NCI-H2107 treated with DMSO at 0.1 percent for 48 hours (cell line): ENCODE results near the gene KRT38.

Experiments used
- DNase-seq: peaks from one replicate; lab custom pipeline; 2025; ENCODE audit not compliant: unreplicated experiment; lab: John Stamatoyannopoulos, UW

Gene KRT38

DNA sequence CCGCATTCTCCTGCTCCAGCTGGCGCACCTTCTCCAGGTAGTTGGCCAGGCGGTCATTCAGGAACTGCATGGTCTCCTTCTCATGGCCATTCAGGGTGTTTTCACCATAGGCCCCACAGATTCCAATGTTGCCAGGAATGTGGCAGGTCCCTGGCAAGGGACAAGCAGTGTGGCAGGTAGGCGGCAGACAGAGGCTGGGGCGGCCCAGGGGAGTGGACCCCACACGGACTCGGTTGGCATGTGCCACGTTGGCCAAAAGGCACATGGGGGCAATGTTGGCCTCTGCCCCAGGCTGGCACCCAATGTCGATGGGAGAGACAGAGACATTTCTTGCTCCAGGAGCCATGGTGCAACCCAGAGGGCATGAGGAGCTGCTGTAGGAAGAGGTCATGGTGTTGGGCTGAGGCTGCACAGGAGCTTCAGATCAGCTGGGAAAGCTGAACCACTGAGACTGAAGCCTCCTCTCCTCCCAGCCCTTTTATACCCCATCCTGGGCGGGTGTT is at the start of gene KRT38:
Gene KRT38 (minus strand): TSS at position 453 of the 503 bp plus-strand sequence. CDS start 62 bp downstream, at position 391.
- DNase-seq, result no peak

DNA sequence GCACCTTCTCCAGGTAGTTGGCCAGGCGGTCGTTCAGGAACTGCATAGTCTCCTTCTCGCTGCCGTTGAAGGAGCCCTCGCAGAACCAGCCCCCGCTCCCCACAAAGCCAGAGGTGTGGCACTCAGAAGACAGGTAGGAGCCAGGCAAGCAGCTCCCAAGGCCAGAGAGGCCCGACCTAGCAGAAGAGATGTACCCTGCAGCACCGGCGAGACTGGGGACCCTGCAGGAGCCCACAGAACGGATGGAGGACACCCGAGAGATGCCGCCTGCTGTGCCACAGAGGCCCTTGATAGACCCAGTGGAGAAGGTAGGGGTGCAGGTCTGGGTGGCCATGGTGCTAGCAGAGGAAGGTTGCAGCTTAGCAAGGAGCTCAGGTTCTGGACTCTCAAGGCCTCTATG is 48.7 kb upstream of the KRT38 start, which contains the start of gene KRT36:
Gene KRT36 (minus strand): TSS at position 380 of the 400 bp plus-strand sequence. CDS start 46 bp downstream, at position 334.
- no peak for DNase-seq

DNA sequence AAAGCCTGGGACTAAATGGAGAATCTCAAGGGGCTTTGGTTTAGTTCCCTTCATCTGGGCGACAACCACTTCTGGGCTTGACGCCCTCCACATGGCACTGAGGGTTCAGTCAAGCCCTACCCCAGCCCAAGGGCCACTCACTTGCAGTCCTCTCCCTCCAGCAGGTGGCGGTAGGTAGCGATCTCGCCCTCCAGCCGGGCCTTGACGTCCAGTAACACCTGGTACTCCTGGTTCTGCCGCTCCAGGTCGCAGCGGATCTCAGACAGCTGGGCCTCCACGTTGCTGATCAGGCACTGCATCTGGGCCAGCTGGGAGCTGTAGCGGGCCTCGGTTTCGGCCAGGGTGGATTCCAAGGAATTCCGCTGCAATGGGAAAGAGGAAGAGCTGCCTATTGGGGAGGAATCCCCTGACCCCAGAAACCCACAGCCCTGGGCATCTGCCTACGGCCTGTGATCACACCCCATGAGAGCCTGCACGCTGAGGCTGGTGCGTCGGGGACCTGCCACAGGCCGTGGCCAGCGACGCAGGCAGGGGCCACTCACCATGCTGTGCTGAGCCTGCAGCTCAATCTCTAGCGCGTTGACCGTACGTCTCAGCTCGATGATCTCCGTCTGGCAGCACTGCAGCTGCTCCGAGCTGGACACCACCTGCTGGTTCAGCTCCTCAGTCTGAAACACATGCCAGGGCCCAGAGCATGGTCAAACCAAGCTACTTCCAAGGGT is 46.2 kb upstream of the KRT38 start:
- no peak for DNase-seq

DNA sequence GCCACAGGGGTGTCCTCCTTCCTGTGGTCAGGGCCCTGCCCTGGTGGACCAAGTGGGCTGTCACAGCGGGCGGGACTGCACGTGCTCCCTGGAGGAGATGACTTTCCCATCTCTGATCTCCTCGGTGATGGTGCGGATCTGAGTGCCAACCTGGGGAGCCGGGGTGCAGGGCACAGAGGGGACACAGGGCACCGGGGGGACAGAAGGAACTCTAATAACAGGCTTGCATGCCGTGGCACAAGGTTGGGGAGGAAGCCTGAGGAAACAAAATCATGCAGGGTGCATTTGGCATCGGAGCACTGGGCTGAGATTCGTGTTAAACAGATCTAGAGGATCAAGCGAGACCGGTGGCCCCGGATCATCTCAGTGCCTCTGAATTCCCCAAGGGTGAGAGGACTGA is 45.5 kb upstream of the KRT38 start:
- DNase-seq, result no peak

DNA sequence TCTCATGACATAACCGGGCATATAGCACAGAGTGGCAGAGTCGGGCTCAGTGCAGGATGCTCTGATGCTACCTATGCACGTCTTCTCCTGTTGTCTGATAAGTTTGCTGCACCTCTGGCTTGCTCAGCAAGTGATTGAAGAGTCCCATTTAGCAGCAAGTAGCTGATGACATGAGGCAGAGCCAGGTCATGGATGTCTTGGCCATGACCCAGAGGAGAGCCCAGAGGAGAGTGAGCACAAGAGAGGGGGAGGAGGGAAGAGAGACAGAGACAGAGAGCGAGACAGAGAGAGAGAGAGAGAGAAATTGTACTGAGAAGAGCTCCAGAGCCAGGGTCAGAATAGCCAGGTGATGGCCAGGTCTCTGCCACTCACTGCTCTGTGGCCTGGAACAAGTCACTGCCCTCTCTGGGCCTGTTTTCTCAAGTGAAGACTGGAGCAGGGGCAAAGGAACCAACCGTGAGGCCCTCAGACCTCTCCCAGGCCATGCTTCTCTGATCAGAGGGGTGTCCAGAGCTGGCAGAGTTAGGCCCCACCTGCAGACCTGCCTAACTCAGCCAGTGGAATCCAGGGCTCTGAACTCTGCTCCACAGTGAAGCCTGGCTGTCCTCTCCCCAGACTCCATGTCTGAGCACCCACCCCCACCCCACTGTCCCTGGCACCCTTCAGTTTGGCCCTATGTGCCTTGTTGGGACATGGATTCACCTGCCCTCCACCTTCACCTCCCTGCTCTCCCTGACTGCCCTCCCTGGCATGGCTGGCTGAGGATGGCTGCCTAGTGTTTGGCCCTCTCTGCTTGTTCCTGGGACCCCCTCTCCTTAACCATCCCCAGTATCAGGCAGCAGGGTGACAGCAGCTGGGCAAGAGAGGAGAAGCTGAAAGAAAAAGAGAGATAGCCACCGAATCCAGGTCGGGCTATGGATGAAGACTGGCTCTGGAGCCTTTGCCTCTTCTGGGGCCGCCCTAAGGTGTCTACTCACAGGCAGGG is 44.4 kb upstream of the KRT38 start:
- no peak for DNase-seq

DNA sequence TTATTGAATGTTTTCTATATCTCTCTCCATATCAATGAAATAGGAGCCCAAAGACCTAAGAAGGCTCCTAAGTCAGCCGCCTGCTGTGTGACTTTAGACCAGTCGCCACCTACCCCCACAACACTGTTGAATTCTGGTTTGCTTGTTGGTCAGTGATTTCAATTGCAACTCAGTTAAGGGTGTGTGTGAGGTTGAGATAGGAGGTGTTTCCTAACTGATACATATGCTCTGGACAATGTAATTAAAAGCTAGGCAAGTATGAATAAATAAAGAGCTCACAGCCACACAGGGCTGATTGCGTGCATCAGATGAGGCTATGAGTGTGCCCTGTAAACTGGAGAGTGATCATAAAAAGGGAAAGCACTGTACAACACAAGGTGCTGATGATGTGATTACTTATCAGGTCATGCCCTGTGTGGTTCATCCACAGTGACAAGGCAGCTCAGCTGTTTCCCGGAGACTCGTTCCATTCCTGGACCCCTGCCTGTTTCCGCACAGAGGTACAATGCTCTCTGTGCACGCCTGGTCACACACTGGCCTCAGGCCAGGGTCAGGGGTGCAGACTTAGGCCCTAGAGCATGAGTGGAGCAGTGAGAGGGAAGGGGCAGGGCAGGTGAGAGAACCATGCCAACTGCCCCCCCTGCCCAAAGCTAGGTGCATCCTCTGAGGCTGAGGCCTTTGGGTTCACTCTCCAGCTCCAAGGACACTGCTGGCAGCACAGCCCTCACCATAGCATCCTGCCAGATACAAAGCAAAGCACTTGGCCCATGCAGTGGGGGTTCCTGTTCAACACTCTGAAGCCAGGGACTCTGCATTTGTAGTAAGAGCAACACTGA is 43.4 kb upstream of the KRT38 start:
- no peak for DNase-seq

DNA sequence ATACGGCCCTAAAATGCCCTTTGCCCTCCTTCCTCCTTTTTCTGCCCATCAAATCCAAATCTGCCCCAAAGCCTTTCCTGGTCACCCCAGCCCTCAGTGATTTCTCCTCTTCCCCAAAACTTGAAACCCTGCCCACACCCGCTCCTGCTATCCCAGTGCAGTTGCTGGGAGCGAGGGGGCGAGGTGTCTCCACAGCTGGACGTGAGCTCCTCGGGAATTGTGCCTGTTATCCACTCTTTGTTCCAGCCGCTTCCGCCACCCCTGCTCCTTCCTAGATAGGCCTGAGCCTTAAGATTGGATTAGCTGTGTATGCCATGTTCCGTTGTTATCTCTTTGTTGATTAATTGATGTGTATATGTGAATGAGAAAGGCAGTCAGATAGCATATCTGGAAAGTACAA is 42.7 kb upstream of the KRT38 start:
- no peak for DNase-seq

DNA sequence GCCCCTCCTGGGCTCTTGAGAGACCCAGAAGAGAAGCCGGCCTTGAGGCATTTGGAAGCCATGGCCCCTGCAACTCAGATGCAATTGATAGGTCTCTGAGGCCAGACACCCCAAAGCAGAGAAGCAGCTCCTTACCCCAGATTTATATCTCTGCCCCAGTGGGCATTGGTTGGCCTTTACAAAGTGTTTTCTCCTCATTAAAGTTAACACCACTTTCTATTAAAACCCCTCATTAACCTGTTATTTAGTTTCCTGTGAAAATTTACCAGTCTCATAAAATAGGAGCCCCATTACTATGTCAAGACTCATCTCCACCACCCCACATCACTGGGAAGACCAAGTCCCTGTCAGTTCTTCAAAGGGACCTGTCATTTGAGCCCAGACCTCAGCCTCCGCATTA is 40.3 kb upstream of the KRT38 start, which contains the start of gene KRT35:
Gene KRT35 (minus strand): TSS at position 116 of the 400 bp plus-strand sequence. CDS start 54 bp downstream, at position 62.
- no peak for DNase-seq

DNA sequence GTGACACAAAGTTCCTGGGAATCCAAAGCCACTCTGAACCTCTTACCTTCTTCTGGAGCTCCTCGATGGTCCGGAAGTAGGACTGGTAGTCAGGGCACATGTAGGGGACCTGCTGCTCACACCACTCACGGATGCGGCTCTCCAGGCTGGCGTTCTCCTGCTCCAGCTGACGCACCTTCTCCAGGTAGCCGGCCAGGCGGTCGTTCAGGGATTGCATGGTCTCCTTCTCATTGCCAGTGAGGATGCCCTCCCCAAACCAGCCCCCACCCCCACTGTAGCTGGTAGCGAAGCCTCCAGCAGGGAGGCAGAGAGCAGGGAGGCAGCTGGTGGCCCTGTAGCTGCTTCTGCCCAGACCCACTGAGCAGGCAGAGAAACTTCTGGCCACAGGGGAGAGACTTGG is 39.8 kb upstream of the KRT38 start:
- no peak for DNase-seq

DNA sequence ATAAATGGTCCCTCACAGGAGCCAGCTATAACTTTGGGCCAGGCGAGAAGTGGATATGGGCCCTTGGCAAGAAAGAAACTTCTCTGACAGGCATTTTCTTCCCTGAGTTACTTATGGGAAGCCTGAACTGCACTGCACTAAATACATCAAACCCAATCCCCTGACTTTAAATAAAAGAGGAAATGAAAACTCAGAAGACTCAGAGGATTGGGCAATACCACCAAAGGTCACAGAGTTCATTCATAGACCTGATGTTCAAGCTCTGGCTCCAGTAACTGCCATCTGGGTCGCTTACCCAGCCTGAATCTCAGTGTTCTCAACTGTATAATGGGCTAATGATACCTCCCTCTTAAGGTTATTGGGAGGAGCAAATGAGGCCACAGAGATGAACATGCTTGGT is 39.4 kb upstream of the KRT38 start:
- no peak for DNase-seq

DNA sequence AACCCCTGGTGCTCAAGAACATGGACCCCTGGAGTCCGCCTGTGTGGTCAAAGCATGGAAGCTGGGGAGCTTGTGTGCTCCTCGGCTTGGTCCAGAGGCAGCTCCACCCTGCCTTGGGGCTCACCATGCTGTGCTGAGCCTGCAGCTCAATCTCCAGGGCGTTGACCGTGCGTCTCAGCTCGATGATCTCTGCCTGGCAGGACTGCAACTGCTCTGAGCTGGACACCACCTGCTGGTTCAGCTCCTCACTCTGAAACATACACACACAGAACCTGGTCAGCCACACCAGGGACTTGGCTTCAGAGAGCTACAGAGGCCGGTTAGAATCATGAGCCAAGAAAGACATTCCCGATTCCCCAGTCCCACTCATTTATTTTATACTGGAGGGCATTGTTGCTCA is 37.5 kb upstream of the KRT38 start:
- no peak for DNase-seq

DNA sequence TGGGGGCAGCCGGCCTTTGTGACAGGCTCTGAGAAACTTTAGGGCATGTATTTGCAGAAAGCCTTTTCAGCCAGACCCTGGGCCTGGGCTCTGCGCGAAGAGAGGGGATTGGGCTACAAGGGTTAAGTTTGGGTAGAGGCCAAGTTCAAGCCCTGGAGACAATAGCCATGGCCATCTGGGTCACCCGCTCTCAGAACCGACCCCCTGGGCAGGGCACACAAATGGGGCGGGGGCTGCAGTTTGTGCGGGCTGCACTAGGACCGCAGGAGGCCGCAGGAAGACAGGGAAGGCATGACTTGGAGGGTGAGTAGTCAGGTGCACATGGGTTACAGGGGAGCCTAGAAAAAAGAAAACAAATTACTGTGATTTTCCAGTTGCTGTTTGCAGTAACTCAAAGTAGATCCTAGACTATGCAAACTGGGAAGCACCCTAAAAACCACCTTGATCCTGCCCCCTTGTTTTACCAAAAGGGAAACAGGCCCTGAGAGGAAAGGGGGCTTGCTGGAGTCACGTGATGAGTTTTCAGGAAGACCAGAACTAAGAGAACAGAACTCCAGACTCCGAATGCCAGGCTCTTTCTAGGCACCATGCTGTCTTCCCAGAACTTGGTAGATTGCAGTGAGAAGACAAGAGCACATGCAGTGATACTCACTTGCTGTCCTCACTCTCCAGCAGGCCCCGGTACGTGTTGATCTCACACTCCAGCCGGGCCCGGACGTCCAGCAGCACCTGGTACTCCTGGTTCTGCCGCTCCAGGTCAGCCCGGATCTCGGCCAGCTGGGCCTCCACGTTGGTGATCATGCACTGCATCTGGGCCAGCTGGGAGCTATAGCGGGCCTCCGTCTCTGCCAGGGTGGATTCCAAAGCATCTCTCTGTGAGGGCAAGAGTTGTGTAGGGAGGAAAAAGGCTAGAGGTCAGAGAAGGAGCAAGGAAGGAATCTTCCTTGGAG is 36.4 kb upstream of the KRT38 start:
- no peak for DNase-seq

DNA sequence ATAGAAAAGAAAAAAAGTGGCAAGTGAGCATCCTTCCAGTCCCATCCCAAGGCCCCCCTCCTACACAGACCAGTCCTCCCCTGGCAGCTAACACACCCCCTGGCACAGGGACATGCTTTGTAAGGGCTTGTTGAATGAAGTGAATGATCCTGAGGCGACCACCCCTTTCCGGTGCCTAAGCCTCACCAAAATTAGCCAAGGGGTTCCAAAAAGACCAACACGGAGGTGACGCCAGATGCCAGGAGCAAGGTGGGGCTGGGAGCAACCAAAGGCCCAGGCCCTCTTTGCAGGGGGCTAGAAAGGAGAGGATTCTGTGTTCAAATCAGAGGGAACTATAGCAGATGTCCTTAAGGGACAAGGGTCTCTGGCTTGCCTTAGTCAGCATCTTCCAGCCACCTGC is 34.6 kb upstream of the KRT38 start:
- DNase-seq, result no peak

DNA sequence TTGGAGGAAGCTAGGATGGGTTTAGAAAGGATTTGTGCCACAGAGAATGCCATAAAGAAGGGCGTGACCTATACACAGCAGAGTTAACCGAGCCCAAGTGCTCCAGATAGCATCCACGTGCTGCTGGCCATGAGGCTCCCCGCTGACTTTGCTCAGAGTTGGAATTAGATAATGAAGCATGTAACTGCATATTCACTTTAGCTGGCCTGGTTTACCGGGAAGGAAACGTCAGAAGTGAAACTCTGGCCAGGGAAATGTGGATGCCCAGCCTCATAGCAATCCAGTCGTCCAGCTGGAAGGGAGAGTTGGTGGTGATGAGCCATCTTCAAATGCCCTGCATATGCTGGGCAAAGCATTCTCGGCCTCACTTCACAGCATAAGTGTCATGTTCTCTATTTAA is 34.1 kb upstream of the KRT38 start:
- DNase-seq, result no peak

DNA sequence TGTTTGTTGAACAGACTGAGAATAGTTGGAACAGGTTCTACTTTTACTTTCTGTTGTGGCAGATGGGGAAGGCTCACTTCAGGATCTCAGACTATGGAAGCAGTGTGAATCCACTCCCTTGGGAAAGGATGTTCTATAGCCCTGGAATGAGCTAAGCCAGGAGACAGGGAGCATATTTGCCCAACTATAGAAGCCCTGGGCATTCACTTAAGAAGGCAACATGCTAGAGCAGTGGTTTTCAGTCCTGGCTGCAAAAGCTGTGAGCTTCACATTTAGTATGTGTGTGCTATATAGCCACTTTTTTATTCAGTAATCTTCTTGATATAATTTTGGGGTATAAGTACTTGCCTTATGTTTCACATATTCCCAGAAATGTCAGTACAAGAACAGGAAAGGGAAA is 27.6 kb upstream of the KRT38 start:
- DNase-seq, result no peak

DNA sequence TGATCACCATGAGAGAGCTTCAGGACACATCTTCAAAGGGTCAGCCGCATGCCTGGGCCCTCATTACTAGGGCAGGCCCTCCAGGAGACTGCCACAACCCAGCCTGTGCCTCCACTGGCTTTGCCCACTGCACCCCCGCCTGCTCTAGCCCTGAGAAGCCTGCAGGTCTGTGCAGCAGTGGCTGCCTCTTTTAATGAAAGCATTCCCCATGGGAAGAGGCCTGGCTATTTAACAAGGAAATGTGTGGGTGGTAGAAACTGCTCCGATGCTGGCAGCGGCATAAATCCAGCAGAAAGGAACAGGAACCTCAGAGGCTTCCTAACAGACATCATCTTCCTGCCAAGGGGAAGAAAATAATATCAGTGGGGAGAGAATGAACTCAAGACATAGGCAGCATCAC is 26.8 kb upstream of the KRT38 start:
- DNase-seq, result no peak

DNA sequence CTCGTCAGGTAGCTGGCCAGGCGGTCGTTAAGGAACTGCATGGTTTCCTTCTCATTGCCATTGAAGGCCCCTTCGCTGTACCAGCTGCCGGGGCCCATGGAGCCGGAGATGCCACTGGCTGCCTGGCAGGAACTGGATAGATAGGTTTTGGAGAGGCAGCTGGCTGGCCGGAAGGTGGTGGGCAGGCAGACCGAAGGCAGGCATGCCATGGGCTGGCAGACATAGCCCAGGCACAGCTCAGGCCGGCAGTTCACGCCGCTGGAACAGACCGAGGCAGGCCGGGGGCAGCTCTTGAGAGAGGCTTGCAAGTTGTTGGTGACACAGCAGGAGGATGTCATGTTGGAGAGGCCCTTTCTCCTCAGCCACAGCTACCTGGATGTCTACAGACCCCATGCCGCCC is 26.2 kb upstream of the KRT38 start, which contains the start of gene KRT32:
Gene KRT32 (minus strand): TSS at position 399 of the 400 bp plus-strand sequence. CDS start 61 bp downstream, at position 338.
- no peak for DNase-seq

DNA sequence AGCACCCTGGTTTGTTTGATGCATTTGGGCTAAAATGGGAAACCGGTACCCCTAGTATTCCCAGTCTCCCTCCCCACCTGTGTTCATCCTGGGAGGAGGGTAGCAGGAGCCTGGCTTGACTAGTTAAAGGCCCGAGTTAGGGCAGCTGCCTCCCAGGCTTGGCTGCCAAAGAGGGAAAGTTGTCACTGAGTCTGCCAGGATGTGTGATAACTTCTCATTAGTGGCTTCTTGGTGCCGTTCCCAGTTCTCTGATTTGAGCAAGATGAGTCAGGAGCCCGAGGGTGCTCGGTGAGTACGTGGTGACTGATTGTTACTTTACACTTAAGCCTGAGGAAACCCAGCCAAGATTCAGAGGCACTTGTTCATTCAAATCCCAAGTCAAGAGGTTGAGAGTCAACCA is 23.9 kb upstream of the KRT38 start:
- DNase-seq, result no peak

DNA sequence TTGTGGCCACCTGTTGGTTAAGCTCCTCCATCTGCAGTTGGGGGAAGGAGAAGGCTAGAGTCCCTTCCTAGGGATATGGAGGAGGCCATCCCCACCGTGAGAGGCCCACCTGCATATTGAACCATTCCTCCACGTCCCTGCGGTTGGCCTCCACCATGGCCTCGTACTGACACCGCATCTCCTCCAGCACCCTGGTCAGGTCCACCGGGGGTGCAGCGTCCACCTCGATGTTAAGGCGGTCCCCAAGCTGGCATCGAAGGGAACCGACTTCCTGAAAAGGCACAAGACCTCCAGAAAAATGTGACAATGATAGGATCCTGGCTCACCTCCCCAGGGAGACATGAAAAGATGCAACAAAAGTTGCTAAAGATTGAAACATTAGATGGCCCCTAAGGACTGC is 23.4 kb upstream of the KRT38 start:
- DNase-seq, result no peak

DNA sequence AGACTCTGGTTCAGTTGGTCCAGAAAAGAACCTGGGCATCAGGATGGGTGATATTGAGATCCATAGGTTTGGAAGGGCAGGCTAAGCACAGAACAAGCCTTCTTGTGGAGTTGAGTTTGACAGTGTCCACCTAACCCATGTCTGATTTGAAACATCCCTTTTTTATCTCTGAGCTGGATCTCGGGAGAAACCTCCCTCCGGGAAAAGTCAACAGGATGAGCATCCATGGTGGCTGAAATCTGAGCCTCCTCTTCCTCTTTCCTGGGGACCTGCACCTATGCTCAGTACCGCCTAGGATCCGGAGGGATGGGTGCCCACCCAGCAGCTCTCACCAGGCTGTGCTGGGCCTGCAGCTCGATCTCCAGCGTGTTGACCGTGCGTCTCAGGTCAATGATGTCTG is 23.0 kb upstream of the KRT38 start:
- no peak for DNase-seq
